HG02884 (cell line): ENCODE results near the gene GADD45GIP1.

ENCODE experiments used
- ATAC-seq: cut with Tn5 transposase; IDR thresholded peaks from one replicate; pipeline ENCODE4 v1.9.1; 2021; ENCODE audit warnings: mild to moderate bottlenecking, moderate library complexity; ENCODE audit not compliant: unreplicated experiment

Gene GADD45GIP1

GRCh38 chr19:12913851-12914690, 43.0 kb downstream of the GADD45GIP1 start:
- ATAC-seq = no peak

- ATAC-seq = no peak
Observed at GRCh38 chr19:12913011-12913561, 43.9 kb downstream of the GADD45GIP1 start.

- ATAC-seq = no peak
Observed at GRCh38 chr19:12912571-12912970, 44.5 kb downstream of the GADD45GIP1 start.

- no peak for ATAC-seq
Observed at GRCh38 chr19:12907166-12907565, 49.9 kb downstream of the GADD45GIP1 start.
